SK-N-SH treated with all-trans-retinoic acid at 6 μM for 48 hours (cell line): ENCODE data around the gene AP1G1.

Source experiments
- ARNTL ChIP-seq: fragments of 450-650 bp; formaldehyde crosslinking; IDR thresholded peaks from 2 replicates; pipeline ENCODE4 v1.5.0; 2020; ENCODE audit warnings: low read depth, mild to moderate bottlenecking, moderate library complexity, borderline replicate concordance
- CREB5 ChIP-seq: fragments of 250-450 bp; sonication (Bioruptor Pico); IDR thresholded peaks from 2 replicates; pipeline ENCODE4 v1.5.1; 2020; ENCODE audit warnings: low read depth, mild to moderate bottlenecking, moderate library complexity
- ESRRG ChIP-seq: fragments of 250-450 bp; sonication (Bioruptor Pico); IDR thresholded peaks from 2 replicates; pipeline ENCODE4 v1.6.1; 2021; ENCODE audit warnings: mild to moderate bottlenecking
- GLIS3 ChIP-seq: fragments of 250-450 bp; sonication (Bioruptor Pico); IDR thresholded peaks from 2 replicates; pipeline ENCODE4 v1.5.0; 2020; ENCODE audit warnings: mild to moderate bottlenecking, moderate library complexity
- OSR1 ChIP-seq: fragments of 250-450 bp; sonication (Bioruptor Pico); IDR thresholded peaks from 2 replicates; pipeline ENCODE4 v1.8.0; 2022; ENCODE audit warnings: moderate library complexity, mild to moderate bottlenecking, inconsistent platforms
- PATZ1 ChIP-seq: fragments of 250-450 bp; sonication (Bioruptor Pico); IDR thresholded peaks from 2 replicates; pipeline ENCODE4 v1.8.0; 2020; ENCODE audit warnings: mild to moderate bottlenecking, moderate library complexity, borderline replicate concordance
- RARB ChIP-seq: fragments of 250-450 bp; sonication (Bioruptor Pico); IDR thresholded peaks from 2 replicates; pipeline ENCODE4 v1.8.0; 2021; ENCODE audit warnings: mild to moderate bottlenecking, moderate library complexity
- TOX ChIP-seq: fragments of 250-450 bp; sonication (Bioruptor Pico); IDR thresholded peaks from 2 replicates; pipeline ENCODE4 v1.8.0; 2021; ENCODE audit warnings: mild to moderate bottlenecking, moderate library complexity, borderline replicate concordance
- ZC3H10 ChIP-seq: fragments of 250-450 bp; sonication (Bioruptor Pico); IDR thresholded peaks from 2 replicates; pipeline ENCODE4 v1.5.1; 2021; ENCODE audit warnings: mild to moderate bottlenecking, moderate library complexity
- ZFP3 ChIP-seq: fragments of 250-450 bp; sonication (Bioruptor Pico); IDR thresholded peaks from 2 replicates; pipeline ENCODE4 v1.5.0; 2020; ENCODE audit warnings: mild to moderate bottlenecking, moderate library complexity
- ZFP30 ChIP-seq: fragments of 450-650 bp; formaldehyde crosslinking; IDR thresholded peaks from 2 replicates; pipeline ENCODE4 v1.5.0; 2022; ENCODE audit warnings: mild to moderate bottlenecking, moderate library complexity
- ZNF565 ChIP-seq: fragments of 450-650 bp; formaldehyde crosslinking; conservative IDR thresholded peaks from 2 replicates; pipeline ENCODE4 v1.5.0; 2020; ENCODE audit warnings: low read depth, mild to moderate bottlenecking, moderate library complexity
- TF ChIP-seq, protein P1 (sequence below): fragments of 250-450 bp; sonication (Bioruptor Pico); IDR thresholded peaks from 2 replicates; pipeline ENCODE4 v1.5.1; 2021; ENCODE audit warnings: mild to moderate bottlenecking, moderate library complexity

GRCh38 chr16:71761097-71761496 is 47.5 kb downstream of the AP1G1 start:
- TF ChIP-seq PATZ1 (CRISPR knock-in tag) (no peak), ZFP30 (CRISPR knock-in tag) (no peak), ZC3H10 (CRISPR knock-in tag) (no peak), ZFP3 (CRISPR knock-in tag) (no peak), ESRRG (CRISPR knock-in tag) (no peak), OSR1 (CRISPR knock-in tag) (no peak), ARNTL (no peak), RARB (CRISPR knock-in tag) (no peak), CREB5 (CRISPR knock-in tag) (no peak), TOX (no peak), GLIS3 (CRISPR knock-in tag) (no peak), ZNF565 (CRISPR knock-in tag) (no peak)
- TF ChIP-seq, protein P1, sequence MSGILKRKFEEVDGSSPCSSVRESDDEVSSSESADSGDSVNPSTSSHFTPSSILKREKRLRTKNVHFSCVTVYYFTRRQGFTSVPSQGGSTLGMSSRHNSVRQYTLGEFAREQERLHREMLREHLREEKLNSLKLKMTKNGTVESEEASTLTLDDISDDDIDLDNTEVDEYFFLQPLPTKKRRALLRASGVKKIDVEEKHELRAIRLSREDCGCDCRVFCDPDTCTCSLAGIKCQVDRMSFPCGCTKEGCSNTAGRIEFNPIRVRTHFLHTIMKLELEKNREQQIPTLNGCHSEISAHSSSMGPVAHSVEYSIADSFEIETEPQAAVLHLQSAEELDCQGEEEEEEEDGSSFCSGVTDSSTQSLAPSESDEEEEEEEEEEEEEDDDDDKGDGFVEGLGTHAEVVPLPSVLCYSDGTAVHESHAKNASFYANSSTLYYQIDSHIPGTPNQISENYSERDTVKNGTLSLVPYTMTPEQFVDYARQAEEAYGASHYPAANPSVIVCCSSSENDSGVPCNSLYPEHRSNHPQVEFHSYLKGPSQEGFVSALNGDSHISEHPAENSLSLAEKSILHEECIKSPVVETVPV (CRISPR knock-in tag): no peak
